ENCODE results near the gene CREB3. TPM values are rescaled to one million over a fixed set of nuclear protein-coding genes. Genes with fewer than 3 reads are reported as not detected.

Gene CREB3
- total and polyA plus RNA-seq, 9 of the 15 experiments (the other 6 are each of a cell fraction or from before 2014, with no cell fraction given), result 5.7 to 18.3 (median 14.9) TPM

DNA sequence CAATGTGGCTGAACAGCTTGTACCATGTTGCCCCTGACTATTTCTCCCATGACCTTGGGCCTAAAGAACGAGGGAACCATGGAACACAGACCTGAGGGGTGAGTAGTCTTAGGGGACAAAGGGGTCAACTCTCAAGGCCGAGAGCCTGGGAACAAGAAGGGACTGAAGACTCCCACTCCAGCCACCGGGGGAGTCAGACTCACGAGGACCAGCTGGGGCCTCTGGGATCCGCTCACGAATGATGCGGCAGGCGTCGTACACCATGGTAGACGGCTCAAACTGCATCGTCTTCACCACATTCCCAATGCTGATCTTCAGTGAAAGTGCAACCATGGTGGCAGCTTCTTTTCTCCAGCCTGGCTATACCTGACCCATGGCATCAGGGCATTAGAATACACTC, 7.1 kb upstream of the CREB3 start:
- H4K20me1 ChIP-seq (replicated peaks; ENCODE audit: control insufficient read depth, insufficient read depth, low read length), result peaks cover 8% of the 10 kb centered on the region; the same call in 1 of the 2 replicates
- no peak overlapping the region; the same call in 2 of the 3 replicates for H3K27ac ChIP-seq (ENCODE audit: extremely low read depth, low read depth, low read length)
- peaks cover 53% of the 10 kb centered on the region for H3K79me2 ChIP-seq (ENCODE audit: control insufficient read depth, insufficient read depth, low read length)
- TF ChIP-seq ZNF143 (CRISPR knock-in tag; IDR thresholded peaks at IDR 0.05), result no peak
- TF ChIP-seq, protein P1, sequence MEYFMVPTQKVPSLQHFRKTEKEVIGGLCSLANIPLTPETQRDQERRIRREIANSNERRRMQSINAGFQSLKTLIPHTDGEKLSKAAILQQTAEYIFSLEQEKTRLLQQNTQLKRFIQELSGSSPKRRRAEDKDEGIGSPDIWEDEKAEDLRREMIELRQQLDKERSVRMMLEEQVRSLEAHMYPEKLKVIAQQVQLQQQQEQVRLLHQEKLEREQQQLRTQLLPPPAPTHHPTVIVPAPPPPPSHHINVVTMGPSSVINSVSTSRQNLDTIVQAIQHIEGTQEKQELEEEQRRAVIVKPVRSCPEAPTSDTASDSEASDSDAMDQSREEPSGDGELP (CRISPR knock-in tag; IDR thresholded peaks at IDR 0.05; ENCODE audit: borderline replicate concordance), result peak; percentile 71; the same call in 1 of the 2 replicates
- TF ChIP-seq, protein P2, sequence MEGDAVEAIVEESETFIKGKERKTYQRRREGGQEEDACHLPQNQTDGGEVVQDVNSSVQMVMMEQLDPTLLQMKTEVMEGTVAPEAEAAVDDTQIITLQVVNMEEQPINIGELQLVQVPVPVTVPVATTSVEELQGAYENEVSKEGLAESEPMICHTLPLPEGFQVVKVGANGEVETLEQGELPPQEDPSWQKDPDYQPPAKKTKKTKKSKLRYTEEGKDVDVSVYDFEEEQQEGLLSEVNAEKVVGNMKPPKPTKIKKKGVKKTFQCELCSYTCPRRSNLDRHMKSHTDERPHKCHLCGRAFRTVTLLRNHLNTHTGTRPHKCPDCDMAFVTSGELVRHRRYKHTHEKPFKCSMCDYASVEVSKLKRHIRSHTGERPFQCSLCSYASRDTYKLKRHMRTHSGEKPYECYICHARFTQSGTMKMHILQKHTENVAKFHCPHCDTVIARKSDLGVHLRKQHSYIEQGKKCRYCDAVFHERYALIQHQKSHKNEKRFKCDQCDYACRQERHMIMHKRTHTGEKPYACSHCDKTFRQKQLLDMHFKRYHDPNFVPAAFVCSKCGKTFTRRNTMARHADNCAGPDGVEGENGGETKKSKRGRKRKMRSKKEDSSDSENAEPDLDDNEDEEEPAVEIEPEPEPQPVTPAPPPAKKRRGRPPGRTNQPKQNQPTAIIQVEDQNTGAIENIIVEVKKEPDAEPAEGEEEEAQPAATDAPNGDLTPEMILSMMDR (IDR thresholded peaks at IDR 0.05 in 2 of 3, conservative IDR thresholded peaks at IDR 0.05 in 1 of 3; ENCODE audit: insufficient read depth in 2 of 3, low read depth in 1 of 3, low read length in 3 of 3), result 0 out of 6 replicates have a peak, but pooled peaks of 1 of the 3 experiments have one; percentile 20
- no TSS peak for BruUV-seq (replicated peaks)
- no peak overlapping the region for H2AFZ ChIP-seq (ENCODE audit: low read depth, low read length)
- H3K9me1 ChIP-seq (ENCODE audit: control insufficient read depth, insufficient read depth, low read length), result peaks cover 8% of the 10 kb centered on the region
- no peak for ATAC-seq
- in situ Hi-C loops (cut with MboI), result no loop called here
- WGBS (ENCODE audit: insufficient coverage, low coverage, missing lambda C conversion rate), result 100% methylated on average over 6 of the region's 11 CpGs
- H3K27me3 ChIP-seq (ENCODE audit: control insufficient read depth in 2 of 2, insufficient read depth in 2 of 2, low read length in 2 of 2), result no peaks in the 10 kb centered on the region
- no peaks in the 10 kb centered on the region for H3K9me3 ChIP-seq (replicated peaks; ENCODE audit: control insufficient read depth, insufficient read depth, low read depth, low read length)
- intact Hi-C loops (cut with micrococcal nuclease), result no loop called here
- no peak for FAIRE-seq
- ChIA-PET POLR2A (no interaction called here), CTCF (ENCODE audit: low intra/inter-chr PET ratio) (no interaction called here)
- H3K4me1 ChIP-seq (replicated peaks in 1 of 2; ENCODE audit: control insufficient read depth in 2 of 2, insufficient read depth in 2 of 2, low read length in 2 of 2), result peaks cover 27 to 37% of the 10 kb centered on the region in 2 experiments
- H3K4me3 ChIP-seq, result no peak overlapping the region
- no peak overlapping the region for H3K9ac ChIP-seq (ENCODE audit: insufficient read depth in 1 of 2, low read depth in 2 of 2, low read length in 2 of 2)
- no peak overlapping the region for H3K4me2 ChIP-seq (ENCODE audit: insufficient read depth, low read length)
- DNase-seq (ENCODE audit: extremely low read depth in 1 of 4, low spot score in 3 of 4), result peak in 3 of 4 experiments; percentile 24 to 34 (median 33)
- peaks cover 82% of the 10 kb centered on the region for H3K36me3 ChIP-seq (ENCODE audit: control insufficient read depth, insufficient read depth, low read length)
